Measurements from ENCODE around the gene DCBLD1. TPM values are rescaled to one million over a fixed set of nuclear protein-coding genes. Genes with fewer than 3 reads are reported as not detected.

Gene DCBLD1
- total and polyA plus RNA-seq, 9 of the 15 experiments (the other 6 are each of a cell fraction or from before 2014, with no cell fraction given): 0.80 to 8.5 (median 6.8) TPM

GRCh38 chr6:117595099-117595923 is 112.8 kb downstream of the DCBLD1 start (continued):
- TF ChIP-seq FOXM1 (IDR thresholded peaks at IDR 0.05; ENCODE audit: low read depth) (peak; percentile 75), FOXM1 (CRISPR knock-in tag; IDR thresholded peaks at IDR 0.05; ENCODE audit: low read depth) (no peak), MYBL2 (IDR thresholded peaks at IDR 0.05; ENCODE audit: low read depth) (peak; percentile 47; the same call in 1 of the 2 replicates), MYBL2 (CRISPR knock-in tag; IDR thresholded peaks at IDR 0.05; ENCODE audit: borderline replicate concordance) (no peak), POLR2B (IDR thresholded peaks at IDR 0.05; ENCODE audit: low read depth, partially characterized antibody) (peak; percentile 8), CTBP1 (IDR thresholded peaks at IDR 0.05; ENCODE audit: borderline replicate concordance) (peak; percentile 15; the same call in 1 of the 2 replicates), MTA3 (IDR thresholded peaks at IDR 0.05; ENCODE audit: borderline replicate concordance) (0 out of 2 replicates have a peak, but pooled peaks have one; percentile 39), SMARCE1 (IDR thresholded peaks at IDR 0.05) (peak; percentile 64; the same call in 1 of the 2 replicates), ZNF431 (CRISPR knock-in tag; IDR thresholded peaks at IDR 0.05) (no peak), THRA (IDR thresholded peaks at IDR 0.05) (no peak), KLF16 (IDR thresholded peaks at IDR 0.05) (peak; percentile 52; the same call in 1 of the 2 replicates), CBFA2T3 (IDR thresholded peaks at IDR 0.05) (peak; percentile 93), MBD2 (IDR thresholded peaks at IDR 0.05; ENCODE audit: borderline replicate concordance, low read depth) (0 out of 2 replicates have a peak, but pooled peaks have one; percentile 25), MEIS2 (IDR thresholded peaks at IDR 0.05; ENCODE audit: partially characterized antibody) (peak; percentile 74), FOSL1 (tag; conservative IDR thresholded peaks at IDR 0.05) (0 out of 2 replicates have a peak, but pooled peaks have one; percentile 36), KAT7 (CRISPR knock-in tag; IDR thresholded peaks at IDR 0.05; ENCODE audit: borderline replicate concordance) (peak; percentile 31; the same call in 1 of the 2 replicates), NR2C1 (IDR thresholded peaks at IDR 0.05) (no peak), NR2C1 (tag; IDR thresholded peaks at IDR 0.05) (0 out of 2 replicates have a peak, but pooled peaks have one; percentile 24), FOXK2 (conservative IDR thresholded peaks at IDR 0.05 in 1 of 2, IDR thresholded peaks at IDR 0.05 in 1 of 2; ENCODE audit: low read depth in 2 of 2) (0 out of 4 replicates have a peak, but pooled peaks of 1 of the 2 experiments have one; percentile 31), NCOR1 (IDR thresholded peaks at IDR 0.05) (peak; percentile 81), HES1 (IDR thresholded peaks at IDR 0.05; ENCODE audit: low read depth) (0 out of 2 replicates have a peak, but pooled peaks have one; percentile 17), KDM1A (IDR thresholded peaks at IDR 0.05) (peak; percentile 82 to 85), L3MBTL2 (IDR thresholded peaks at IDR 0.05) (peak; percentile 30; the same call in 1 of the 2 replicates)
- TF ChIP-seq, protein P1, sequence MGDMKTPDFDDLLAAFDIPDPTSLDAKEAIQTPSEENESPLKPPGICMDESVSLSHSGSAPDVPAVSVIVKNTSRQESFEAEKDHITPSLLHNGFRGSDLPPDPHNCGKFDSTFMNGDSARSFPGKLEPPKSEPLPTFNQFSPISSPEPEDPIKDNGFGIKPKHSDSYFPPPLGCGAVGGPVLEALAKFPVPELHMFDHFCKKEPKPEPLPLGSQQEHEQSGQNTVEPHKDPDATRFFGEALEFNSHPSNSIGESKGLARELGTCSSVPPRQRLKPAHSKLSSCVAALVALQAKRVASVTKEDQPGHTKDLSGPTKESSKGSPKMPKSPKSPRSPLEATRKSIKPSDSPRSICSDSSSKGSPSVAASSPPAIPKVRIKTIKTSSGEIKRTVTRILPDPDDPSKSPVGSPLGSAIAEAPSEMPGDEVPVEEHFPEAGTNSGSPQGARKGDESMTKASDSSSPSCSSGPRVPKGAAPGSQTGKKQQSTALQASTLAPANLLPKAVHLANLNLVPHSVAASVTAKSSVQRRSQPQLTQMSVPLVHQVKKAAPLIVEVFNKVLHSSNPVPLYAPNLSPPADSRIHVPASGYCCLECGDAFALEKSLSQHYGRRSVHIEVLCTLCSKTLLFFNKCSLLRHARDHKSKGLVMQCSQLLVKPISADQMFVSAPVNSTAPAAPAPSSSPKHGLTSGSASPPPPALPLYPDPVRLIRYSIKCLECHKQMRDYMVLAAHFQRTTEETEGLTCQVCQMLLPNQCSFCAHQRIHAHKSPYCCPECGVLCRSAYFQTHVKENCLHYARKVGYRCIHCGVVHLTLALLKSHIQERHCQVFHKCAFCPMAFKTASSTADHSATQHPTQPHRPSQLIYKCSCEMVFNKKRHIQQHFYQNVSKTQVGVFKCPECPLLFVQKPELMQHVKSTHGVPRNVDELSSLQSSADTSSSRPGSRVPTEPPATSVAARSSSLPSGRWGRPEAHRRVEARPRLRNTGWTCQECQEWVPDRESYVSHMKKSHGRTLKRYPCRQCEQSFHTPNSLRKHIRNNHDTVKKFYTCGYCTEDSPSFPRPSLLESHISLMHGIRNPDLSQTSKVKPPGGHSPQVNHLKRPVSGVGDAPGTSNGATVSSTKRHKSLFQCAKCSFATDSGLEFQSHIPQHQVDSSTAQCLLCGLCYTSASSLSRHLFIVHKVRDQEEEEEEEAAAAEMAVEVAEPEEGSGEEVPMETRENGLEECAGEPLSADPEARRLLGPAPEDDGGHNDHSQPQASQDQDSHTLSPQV (IDR thresholded peaks at IDR 0.05): no peak
